Caco-2 (cell line): ENCODE results near the gene EPHA1. TPM values are rescaled to one million over a fixed set of nuclear protein-coding genes. Genes with fewer than 3 reads are reported as not detected.

ENCODE experiments used
- BruUV-seq: library from RNA; stranded (reverse); fragments of 400-500 nt; replicated peaks from 2 replicates; lab custom pipeline; 2021; lab: Mats Ljungman, UMichigan
- CTCF ChIA-PET: fragments of 300-600 bp; sonication (Branson Sonifier 250); formaldehyde crosslinking; loops from one replicate; lab custom pipeline; 2022; ENCODE audit warnings: antibody characterized with exemption; lab: Charles Lee
- POLR2A ChIA-PET: fragments of 300-600 bp; sonication (Branson Sonifier 250); formaldehyde crosslinking; loops from one replicate; lab custom pipeline; 2022; ENCODE audit warnings: antibody characterized with exemption; lab: Charles Lee
- DNase-seq, 2 experiments: peaks; one replicate each; pipeline versions ENCODE4 v3.0.0 to v3.0.0-alpha.2; 2020 to 2022
- H3K27me3 ChIP-seq: replicated peaks from 2 replicates; pipeline ENCODE4 v1.6.0; 2011; ENCODE audit warnings: low read length; ENCODE audit not compliant: control insufficient read depth, insufficient read depth
- H3K36me3 ChIP-seq: 2 replicates; pipeline ENCODE4 v1.5.1; 2011; ENCODE audit warnings: low read length; ENCODE audit not compliant: control insufficient read depth, insufficient read depth
- H3K4me1 ChIP-seq: fragments of 250-450 bp; sonication (Bioruptor Pico); 2 replicates; pipeline ENCODE4 v1.5.1; 2020; ENCODE audit warnings: mild to moderate bottlenecking
- H3K4me3 ChIP-seq: 2 replicates; pipeline ENCODE4 v1.5.1; 2011; ENCODE audit warnings: low read depth, mild to moderate bottlenecking, control low read depth, low read length
- H3K9me3 ChIP-seq: fragments of 250-450 bp; sonication (Bioruptor Pico); 2 replicates; pipeline ENCODE4 v1.5.1; 2020; ENCODE audit warnings: mild to moderate bottlenecking, moderate library complexity
- H3K27ac Mint-ChIP-seq: one replicate; pipeline ENCODE4 v1.8.0; 2022; ENCODE audit warnings: mixed read lengths; ENCODE audit not compliant: unreplicated experiment
- H3K27me3 Mint-ChIP-seq: one replicate; pipeline ENCODE4 v1.8.0; 2022; ENCODE audit warnings: mixed read lengths; ENCODE audit not compliant: insufficient read depth, unreplicated experiment
- H3K36me3 Mint-ChIP-seq: one replicate; pipeline ENCODE4 v1.8.0; 2022; ENCODE audit warnings: mild to moderate bottlenecking, mixed read lengths; ENCODE audit not compliant: insufficient read depth, unreplicated experiment
- H3K4me1 Mint-ChIP-seq: one replicate; pipeline ENCODE4 v1.8.0; 2022; ENCODE audit warnings: low read depth, mixed read lengths; ENCODE audit not compliant: unreplicated experiment
- H3K4me3 Mint-ChIP-seq: one replicate; pipeline ENCODE4 v1.8.0; 2022; ENCODE audit warnings: mild to moderate bottlenecking, moderate library complexity, mixed read lengths; ENCODE audit not compliant: unreplicated experiment
- H3K9me3 Mint-ChIP-seq: one replicate; pipeline ENCODE4 v1.8.0; 2022; ENCODE audit warnings: mixed read lengths; ENCODE audit not compliant: unreplicated experiment
- CTCF ChIP-seq, 2 experiments: fragments of 200-600 bp in 1 of 2; IDR thresholded peaks; 1 replicate in 1 of 2; 2 replicates in 1 of 2; pipeline versions ENCODE4 v1.5.1 to v1.8.0; 2011 to 2022; ENCODE audit warnings: antibody characterized with exemption in 1 of 2, control low read depth in 1 of 2, inconsistent platforms in 1 of 2, low read depth in 1 of 2, low read length in 1 of 2, mild to moderate bottlenecking in 1 of 2, moderate library complexity in 1 of 2; ENCODE audit not compliant: insufficient read depth in 1 of 2, severe bottlenecking in 1 of 2, unreplicated experiment in 1 of 2
- intact Hi-C: fragments of 100-400 bp; cut with micrococcal nuclease; formaldehyde crosslinking; loops from one replicate; pipeline ENCODE4 v1.10.0; 2022; ENCODE audit not compliant: unreplicated experiment
- total RNA-seq: library from RNA; stranded (reverse); gene quantifications from 2 replicates; pipeline ENCODE4 v1.2.3, GENCODE V29; 2022

EPHA1 gene
- total RNA-seq, 1 experiment from 2014 or later, result 66.6 TPM

- no peak for DNase-seq
- H3K9me3 Mint-ChIP-seq, result no peaks in the 10 kb centered on the region
- Histone ChIP-seq H3K27me3 (no peaks in the 10 kb centered on the region), H3K9me3 (no peaks in the 10 kb centered on the region), H3K36me3 (no peaks in the 10 kb centered on the region; the same call in 1 of the 2 replicates), H3K4me3 (peak overlapping the region; percentile 70), H3K4me1 (peaks cover 39% of the 10 kb centered on the region)
- H3K4me3 Mint-ChIP-seq, result peak overlapping the region; percentile 85
- no peaks in the 10 kb centered on the region for H3K27me3 Mint-ChIP-seq
- TSS peak; percentile 63 for BruUV-seq
- ChIA-PET POLR2A (interaction anchor here (0.6 to 1.9 kb wide), 7 partner anchors 7 to 139 kb away, joined by 3 to 24 read pairs (median 3); no protein-coding TSS in a partner anchor), CTCF (interaction anchor here (0.6 to 1.8 kb wide), 16 partner anchors 8 to 139 kb away, joined by 3 to 23 read pairs (median 6); partner anchors contain the start of genes CASP2 and EPHA1)
- H3K4me1 Mint-ChIP-seq, result peaks cover 14% of the 10 kb centered on the region
- TF ChIP-seq CTCF (IDR thresholded peaks at IDR 0.05; ENCODE audit: insufficient read depth in 1 of 2, low read depth in 1 of 2, low read length in 1 of 2, severe bottlenecking in 1 of 2, unreplicated experiment in 1 of 2), result no peak
- H3K36me3 Mint-ChIP-seq, result peaks cover 18% of the 10 kb centered on the region
- intact Hi-C loops, result loop anchor here (1.0 to 2.0 kb wide), 5 partner anchors 9 to 139 kb away; partner anchors contain the start of genes EPHA1 and FAM131B
- H3K27ac Mint-ChIP-seq, result peak overlapping the region; percentile 90
Observed at GRCh38 chr7:143379611-143380259, 28.9 kb downstream of the EPHA1 start.

GRCh38 chr7:143376396-143376795, 32.3 kb downstream of the EPHA1 start:
- ChIA-PET POLR2A (no interaction called here), CTCF (interaction anchor here (1.3 kb wide), 1 partner anchor 31 kb away, joined by 3 read pairs; no protein-coding TSS in a partner anchor)
- Histone ChIP-seq H3K9me3 (no peaks in the 10 kb centered on the region), H3K4me1 (peaks cover 27% of the 10 kb centered on the region), H3K27me3 (no peaks in the 10 kb centered on the region), H3K4me3 (no peak overlapping the region), H3K36me3 (no peaks in the 10 kb centered on the region; the same call in 1 of the 2 replicates)
- no peaks in the 10 kb centered on the region for H3K27me3 Mint-ChIP-seq
- no TSS peak for BruUV-seq
- DNase-seq, result no peak
- H3K9me3 Mint-ChIP-seq, result no peaks in the 10 kb centered on the region
- peaks cover 32% of the 10 kb centered on the region for H3K4me1 Mint-ChIP-seq
- intact Hi-C loops, result no loop called here
- no peak overlapping the region for H3K27ac Mint-ChIP-seq
- H3K4me3 Mint-ChIP-seq, result no peak overlapping the region
- peaks cover 17% of the 10 kb centered on the region for H3K36me3 Mint-ChIP-seq
- TF ChIP-seq CTCF (IDR thresholded peaks at IDR 0.05; ENCODE audit: insufficient read depth in 1 of 2, low read depth in 1 of 2, low read length in 1 of 2, severe bottlenecking in 1 of 2, unreplicated experiment in 1 of 2), result no peak

- H3K9me3 Mint-ChIP-seq, result no peaks in the 10 kb centered on the region
- H3K27ac Mint-ChIP-seq, result no peak overlapping the region
- Histone ChIP-seq H3K4me1 (peaks cover 35% of the 10 kb centered on the region), H3K36me3 (no peaks in the 10 kb centered on the region; the same call in 1 of the 2 replicates), H3K27me3 (no peaks in the 10 kb centered on the region), H3K9me3 (no peaks in the 10 kb centered on the region), H3K4me3 (no peak overlapping the region)
- H3K4me1 Mint-ChIP-seq, result peaks cover 41% of the 10 kb centered on the region
- H3K4me3 Mint-ChIP-seq, result no peak overlapping the region
- no TSS peak for BruUV-seq
- H3K36me3 Mint-ChIP-seq, result peaks cover 22% of the 10 kb centered on the region
- no peak for DNase-seq
- H3K27me3 Mint-ChIP-seq, result no peaks in the 10 kb centered on the region
- intact Hi-C loops, result no loop called here
- ChIA-PET CTCF (interaction anchor here (1.3 to 1.6 kb wide), 2 partner anchors 30 to 135 kb away, joined by 3 to 4 read pairs; no protein-coding TSS in a partner anchor), POLR2A (no interaction called here)
- TF ChIP-seq CTCF (IDR thresholded peaks at IDR 0.05; ENCODE audit: insufficient read depth in 1 of 2, low read depth in 1 of 2, low read length in 1 of 2, severe bottlenecking in 1 of 2, unreplicated experiment in 1 of 2), result no peak
Observed at GRCh38 chr7:143375298-143376034, 33.2 kb downstream of the EPHA1 start.
